Sciatic nerve (tissue), 2 donors: ENCODE data around the gene PAF1. TPM values are rescaled to one million over a fixed set of nuclear protein-coding genes. Genes with fewer than 3 reads are reported as not detected.

Experiments used
- ATAC-seq: fragments of 200-7000 bp; cut with Tn5 transposase; one replicate; pipeline ENCODE4 v1.9.1; 2020; ENCODE audit warnings: mild to moderate bottlenecking, moderate library complexity
- DNase-seq: peaks from one replicate; pipeline ENCODE4 v3.0.0-alpha.2; 2020; ENCODE audit warnings: low spot score
- intact Hi-C: fragments of 100-400 bp; cut with DNase I; formaldehyde crosslinking; loops from one replicate; pipeline ENCODE4 v1.14.2; 2022
- total RNA-seq: library from RNA; stranded (reverse); fragmentation: NEBNext Ultra II Directional; extraction: Animal tissue kit (Norgen Biotek cat#: 25700); gene quantifications from one replicate; pipeline ENCODE4 v1.2.1, GENCODE V29; 2021
- donor health status: DM: no; HTN: no; CAD: no.
- donor health status: DM: no; HTN: no; CAD: no.

PAF1 gene
- total RNA-seq, 1 donor from 2014 or later: 38.7 TPM

GRCh38 chr19:39370735-39371134 lies 20.2 kb downstream of the PAF1 start:
- DNase-seq (no peak), ATAC-seq (no peak)
- intact Hi-C loops: no loop called here

- DNase-seq (no peak), ATAC-seq (no peak)
- intact Hi-C loops: no loop called here
Measured at GRCh38 chr19:39369200-39369599, 21.7 kb downstream of the PAF1 start.

- ATAC-seq (no peak), DNase-seq (no peak)
- intact Hi-C loops: no loop called here
Measured at GRCh38 chr19:39365531-39365930, 25.4 kb downstream of the PAF1 start.

GRCh38 chr19:39363901-39364457 lies 26.9 kb downstream of the PAF1 start:
- DNase-seq (peak; percentile 80), ATAC-seq (peak; percentile 89)
- intact Hi-C loops: no loop called here

GRCh38 chr19:39362682-39363657 lies 27.9 kb downstream of the PAF1 start:
- no peak for DNase-seq
- intact Hi-C loops: no loop called here

GRCh38 chr19:39360599-39360998 lies 30.3 kb downstream of the PAF1 start:
- intact Hi-C loops: no loop called here
- no peak for DNase-seq
- ATAC-seq: no peak

More at GRCh38 chr19:39362682-39363657, 27.9 kb downstream of the PAF1 start:
- ATAC-seq: peak; percentile 72

- no peak for DNase-seq
- no peak for ATAC-seq
- intact Hi-C loops: no loop called here
Measured at GRCh38 chr19:39359026-39359425, 31.9 kb downstream of the PAF1 start.

GRCh38 chr19:39356647-39357046 lies 34.3 kb downstream of the PAF1 start:
- intact Hi-C loops: no loop called here
- ATAC-seq (no peak), DNase-seq (no peak)

GRCh38 chr19:39356073-39356472 lies 34.8 kb downstream of the PAF1 start:
- no peak for ATAC-seq
- no peak for DNase-seq
- intact Hi-C loops: no loop called here

GRCh38 chr19:39355253-39355652 lies 35.7 kb downstream of the PAF1 start:
- DNase-seq (no peak), ATAC-seq (peak; percentile 67)
- intact Hi-C loops: no loop called here

- intact Hi-C loops: no loop called here
- no peak for ATAC-seq
- DNase-seq: no peak
Measured at GRCh38 chr19:39352381-39353255, 38.3 kb downstream of the PAF1 start.

- ATAC-seq: peak; percentile 81
- DNase-seq: no peak
- intact Hi-C loops: no loop called here
Measured at GRCh38 chr19:39351537-39352064, 39.3 kb downstream of the PAF1 start.

GRCh38 chr19:39350156-39350555 lies 40.8 kb downstream of the PAF1 start:
- ATAC-seq (no peak), DNase-seq (no peak)
- intact Hi-C loops: no loop called here

GRCh38 chr19:39349326-39349725 lies 41.6 kb downstream of the PAF1 start:
- intact Hi-C loops: loop anchor here (10.0 kb wide), 1 partner anchor 45 kb away; the partner anchor contains the start of genes MED29 and PAF1
- no peak for ATAC-seq

GRCh38 chr19:39347332-39348164 lies 43.4 kb downstream of the PAF1 start:
- DNase-seq: no peak
- intact Hi-C loops: loop anchor here (10.0 kb wide), 1 partner anchor 47 kb away; the partner anchor contains the start of genes MED29 and PAF1
- no peak for ATAC-seq

More at GRCh38 chr19:39349326-39349725, 41.6 kb downstream of the PAF1 start:
- no peak for DNase-seq

- DNase-seq (no peak), ATAC-seq (no peak)
- intact Hi-C loops: loop anchor here (10.0 kb wide), 1 partner anchor 49 kb away; the partner anchor contains the start of genes MED29 and PAF1
Measured at GRCh38 chr19:39345956-39346355, 45.0 kb downstream of the PAF1 start.

GRCh38 chr19:39342647-39343305 lies 48.1 kb downstream of the PAF1 start:
- intact Hi-C loops: loop anchor here (10.0 kb wide), 1 partner anchor 52 kb away; the partner anchor contains the start of genes MED29 and PAF1
- peak; percentile 72 for DNase-seq
- peak; percentile 3 for ATAC-seq
